Activated CD8-positive, alpha-beta memory T cell treated with anti-CD3 and anti-CD28 coated beads, Interleukin-2, amount 10 ng/mL, durations not matched to agents 7 days and 5 days (primary cell): Measurements from ENCODE around the gene BLOC1S1. TPM values are rescaled to one million over a fixed set of nuclear protein-coding genes. Genes with fewer than 3 reads are reported as not detected.

Experiments
- ATAC-seq: fragments of 150-1000 bp; cut with Tn5 transposase; one replicate; pipeline ENCODE4 v1.10.0; 2021; ENCODE audit warnings: moderate library complexity
- CTCF ChIA-PET: fragments of 350-600 bp; sonication (Branson Sonifier 250); formaldehyde crosslinking; loops from one replicate; lab custom pipeline; 2021; ENCODE audit warnings: antibody characterized with exemption; lab: Charles Lee
- DNase-seq: peaks from one replicate; pipeline ENCODE4 v3.0.0-alpha.2; 2020
- H3K27ac Mint-ChIP-seq: one replicate; pipeline ENCODE4 v1.8.0; 2021; ENCODE audit warnings: mild to moderate bottlenecking, mixed read lengths
- H3K27me3 Mint-ChIP-seq: one replicate; pipeline ENCODE4 v1.8.0; 2021; ENCODE audit warnings: mixed read lengths
- H3K36me3 Mint-ChIP-seq: one replicate; pipeline ENCODE4 v1.8.0; 2021; ENCODE audit warnings: mild to moderate bottlenecking, mixed read lengths
- H3K4me1 Mint-ChIP-seq: one replicate; pipeline ENCODE4 v1.8.0; 2021; ENCODE audit warnings: mixed read lengths
- H3K4me3 Mint-ChIP-seq: one replicate; pipeline ENCODE4 v1.8.0; 2021; ENCODE audit warnings: mild to moderate bottlenecking, moderate library complexity, mixed read lengths
- H3K9me3 Mint-ChIP-seq: one replicate; pipeline ENCODE4 v1.8.0; 2022; ENCODE audit warnings: low read depth, mixed read lengths
- total RNA-seq, 2 experiments: library from RNA; stranded (reverse); gene quantifications; one replicate each; pipeline ENCODE4 v1.2.3, GENCODE V29; 2021

BLOC1S1 gene
- 100 to 1,000 TPM; 151 to 152 TPM for total RNA-seq

DNA sequence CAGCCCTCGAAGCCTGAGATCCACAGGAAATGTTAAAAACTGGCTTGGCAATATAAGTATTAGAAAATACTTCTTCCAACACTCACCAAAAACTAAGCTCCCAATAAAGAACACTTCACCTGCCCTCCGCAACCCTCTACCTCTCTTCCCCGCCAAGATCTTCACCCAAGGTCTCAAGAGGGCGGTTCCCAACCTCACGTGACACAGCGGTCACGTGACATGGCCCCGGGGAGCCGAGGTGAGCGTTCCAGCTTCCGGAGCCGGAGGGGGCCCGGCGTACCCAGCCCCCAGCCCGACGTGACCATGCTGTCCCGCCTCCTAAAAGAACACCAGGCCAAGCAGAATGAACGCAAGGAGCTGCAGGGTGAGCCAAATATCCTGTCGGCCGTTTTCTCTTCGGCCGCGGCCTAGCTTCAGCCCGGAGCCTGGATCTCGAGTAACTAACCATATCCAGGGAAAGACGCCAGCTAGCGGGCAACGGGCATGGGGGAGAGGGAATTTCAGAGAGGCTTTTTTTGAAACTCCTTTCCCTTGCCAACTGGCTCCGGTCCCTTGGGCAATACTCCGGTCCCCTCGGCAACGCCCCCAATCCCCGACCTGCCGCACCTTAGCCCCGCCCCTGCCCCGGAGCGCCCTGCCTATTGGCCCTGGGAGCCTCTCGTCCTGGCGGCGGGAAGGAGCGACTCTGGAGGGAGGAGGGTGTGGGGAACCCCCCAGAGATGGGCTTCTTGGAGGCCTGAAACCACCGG is at the start of gene BLOC1S1:
TSS of gene BLOC1S1 (plus strand) at position 214 of the 749 bp plus-strand sequence. CDS start at position 220, 6 bp downstream.
- DNase-seq (peak; percentile 96), ATAC-seq (peak; percentile 95)
- Mint-ChIP-seq H3K27me3 (peaks cover 7% of the 10 kb centered on the region), H3K9me3 (no peaks in the 10 kb centered on the region), H3K4me1 (peaks cover 49% of the 10 kb centered on the region), H3K36me3 (peaks cover 5% of the 10 kb centered on the region), H3K27ac (peak within 1 kb of the TSS; percentile 90), H3K4me3 (peak within 1 kb of the TSS; percentile 90)
- CTCF ChIA-PET: interaction anchor here (0.8 to 11.3 kb wide), 8 partner anchors 9 to 224 kb away, joined by 3 to 233 read pairs (median 8); partner anchors contain the start of gene CD63

DNA sequence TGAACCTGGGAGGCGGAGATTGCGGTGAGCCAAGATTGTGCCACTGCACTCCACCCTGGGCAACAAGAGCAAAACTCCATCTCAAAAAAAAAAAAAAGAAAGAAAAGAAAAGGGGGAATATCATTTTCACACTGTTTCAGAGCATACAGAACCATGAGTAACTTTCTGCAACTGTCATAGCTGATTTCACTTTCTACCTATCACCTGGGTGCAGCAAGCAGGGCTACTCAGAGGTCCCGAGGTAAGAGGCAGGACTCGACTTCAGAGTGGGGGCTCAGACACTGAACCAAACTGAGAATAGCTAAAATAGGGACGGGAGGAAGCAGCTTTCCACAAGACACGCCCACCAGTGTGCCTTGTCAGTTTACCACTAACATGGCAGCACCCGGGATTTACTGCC is 49.3 kb upstream of the BLOC1S1 start:
- DNase-seq: no peak
- Mint-ChIP-seq H3K4me1 (peaks cover 5% of the 10 kb centered on the region), H3K4me3 (no peak overlapping the region), H3K9me3 (no peaks in the 10 kb centered on the region), H3K27me3 (peaks cover 12% of the 10 kb centered on the region), H3K36me3 (no peaks in the 10 kb centered on the region), H3K27ac (no peak overlapping the region)
- ATAC-seq: no peak
- CTCF ChIA-PET: interaction anchor here (0.6 to 3.8 kb wide), 4 partner anchors 10 to 917 kb away, joined by 3 to 13 read pairs (median 8); no protein-coding TSS in a partner anchor

DNA sequence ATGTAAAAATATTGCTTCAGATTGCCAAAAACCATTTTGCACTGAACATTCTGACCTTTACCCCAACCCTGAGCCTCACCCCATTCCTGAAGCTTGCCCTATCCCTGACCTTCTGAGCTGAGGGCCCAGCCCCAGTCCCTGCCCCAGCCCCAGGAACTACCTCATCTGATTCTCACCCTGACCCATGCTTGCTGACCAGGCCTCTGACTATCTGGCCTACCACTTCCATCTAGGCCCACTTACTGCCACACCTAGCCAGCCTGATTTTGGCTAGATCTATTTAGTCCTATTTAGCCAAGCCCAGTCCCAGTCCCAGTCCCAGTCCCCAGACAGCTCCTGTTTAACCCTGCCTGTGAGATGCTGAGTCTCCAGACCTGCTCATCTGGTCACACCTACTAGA is 45.6 kb upstream of the BLOC1S1 start:
- ATAC-seq: no peak
- Mint-ChIP-seq H3K36me3 (no peaks in the 10 kb centered on the region), H3K4me1 (peaks cover 5% of the 10 kb centered on the region), H3K4me3 (no peak overlapping the region), H3K27me3 (peaks cover 9% of the 10 kb centered on the region), H3K27ac (no peak overlapping the region), H3K9me3 (no peaks in the 10 kb centered on the region)
- no peak for DNase-seq
- CTCF ChIA-PET: interaction anchor here (1.0 to 1.3 kb wide), 3 partner anchors 14 to 42 kb away, joined by 3 to 4 read pairs (median 4); no protein-coding TSS in a partner anchor

DNA sequence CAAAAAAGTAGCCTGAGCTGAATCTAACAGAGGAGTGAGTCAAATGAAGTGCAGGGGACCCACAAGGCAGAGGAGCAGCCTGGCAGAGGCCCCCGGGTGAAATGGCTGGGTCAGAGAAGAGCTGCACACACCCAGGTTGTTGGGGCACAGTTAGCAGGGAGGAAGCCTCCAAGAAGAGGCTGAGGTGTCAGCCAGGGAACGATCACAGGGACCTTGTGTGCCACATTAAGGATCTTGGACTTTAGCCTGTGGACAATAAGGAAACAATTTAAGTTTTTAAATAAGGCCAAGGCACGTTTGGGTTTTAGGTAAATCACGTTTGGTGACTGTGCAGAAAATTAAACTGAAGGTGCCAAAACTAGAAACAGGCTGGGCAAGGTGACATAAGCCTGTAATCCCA is 44.1 kb upstream of the BLOC1S1 start:
- DNase-seq (no peak), ATAC-seq (no peak)
- no peak overlapping the region for H3K27ac Mint-ChIP-seq
- H3K4me1 Mint-ChIP-seq: peaks cover 4% of the 10 kb centered on the region
- peaks cover 20% of the 10 kb centered on the region for H3K27me3 Mint-ChIP-seq
- H3K9me3 Mint-ChIP-seq: no peaks in the 10 kb centered on the region
- CTCF ChIA-PET: no interaction called here
- no peak overlapping the region for H3K4me3 Mint-ChIP-seq
- H3K36me3 Mint-ChIP-seq: no peaks in the 10 kb centered on the region

- Mint-ChIP-seq H3K36me3 (no peaks in the 10 kb centered on the region), H3K4me1 (no peaks in the 10 kb centered on the region), H3K27ac (no peak overlapping the region), H3K4me3 (no peak overlapping the region), H3K27me3 (peaks cover 18% of the 10 kb centered on the region), H3K9me3 (no peaks in the 10 kb centered on the region)
- CTCF ChIA-PET: interaction anchor here (0.9 to 1.0 kb wide), 2 partner anchors 17 to 27 kb away, joined by 5 read pairs; no protein-coding TSS in a partner anchor
- no peak for DNase-seq
- no peak for ATAC-seq
These were observed 42.2 kb upstream of the BLOC1S1 start for GRCh38 chr12:55673638-55674037.

- Mint-ChIP-seq H3K27ac (no peak overlapping the region), H3K9me3 (no peaks in the 10 kb centered on the region), H3K27me3 (peaks cover 32% of the 10 kb centered on the region), H3K4me1 (no peaks in the 10 kb centered on the region), H3K4me3 (no peak overlapping the region), H3K36me3 (no peaks in the 10 kb centered on the region)
- CTCF ChIA-PET: interaction anchor here (0.6 to 1.3 kb wide), 2 partner anchors 19 to 188 kb away, joined by 3 read pairs; no protein-coding TSS in a partner anchor
- DNase-seq (no peak), ATAC-seq (no peak)
These were observed 40.2 kb upstream of the BLOC1S1 start for GRCh38 chr12:55675666-55676065.

GRCh38 chr12:55676707-55677106 is 39.1 kb upstream of the BLOC1S1 start:
- H3K9me3 Mint-ChIP-seq: no peaks in the 10 kb centered on the region
- H3K36me3 Mint-ChIP-seq: no peaks in the 10 kb centered on the region
- peaks cover 43% of the 10 kb centered on the region for H3K27me3 Mint-ChIP-seq
- no peak overlapping the region for H3K4me3 Mint-ChIP-seq
- ATAC-seq (no peak), DNase-seq (no peak)
- H3K27ac Mint-ChIP-seq: no peak overlapping the region
- peaks cover 9% of the 10 kb centered on the region for H3K4me1 Mint-ChIP-seq
- CTCF ChIA-PET: interaction anchor here (0.6 kb wide), 1 partner anchor 1485 kb away, joined by 3 read pairs; no protein-coding TSS in a partner anchor

GRCh38 chr12:55679691-55680090 is 36.2 kb upstream of the BLOC1S1 start:
- no peak overlapping the region for H3K27ac Mint-ChIP-seq
- H3K4me1 Mint-ChIP-seq: peaks cover 10% of the 10 kb centered on the region
- peaks cover 56% of the 10 kb centered on the region for H3K27me3 Mint-ChIP-seq
- CTCF ChIA-PET: no interaction called here
- H3K36me3 Mint-ChIP-seq: no peaks in the 10 kb centered on the region
- ATAC-seq (no peak), DNase-seq (no peak)
- no peaks in the 10 kb centered on the region for H3K9me3 Mint-ChIP-seq
- no peak overlapping the region for H3K4me3 Mint-ChIP-seq

DNA sequence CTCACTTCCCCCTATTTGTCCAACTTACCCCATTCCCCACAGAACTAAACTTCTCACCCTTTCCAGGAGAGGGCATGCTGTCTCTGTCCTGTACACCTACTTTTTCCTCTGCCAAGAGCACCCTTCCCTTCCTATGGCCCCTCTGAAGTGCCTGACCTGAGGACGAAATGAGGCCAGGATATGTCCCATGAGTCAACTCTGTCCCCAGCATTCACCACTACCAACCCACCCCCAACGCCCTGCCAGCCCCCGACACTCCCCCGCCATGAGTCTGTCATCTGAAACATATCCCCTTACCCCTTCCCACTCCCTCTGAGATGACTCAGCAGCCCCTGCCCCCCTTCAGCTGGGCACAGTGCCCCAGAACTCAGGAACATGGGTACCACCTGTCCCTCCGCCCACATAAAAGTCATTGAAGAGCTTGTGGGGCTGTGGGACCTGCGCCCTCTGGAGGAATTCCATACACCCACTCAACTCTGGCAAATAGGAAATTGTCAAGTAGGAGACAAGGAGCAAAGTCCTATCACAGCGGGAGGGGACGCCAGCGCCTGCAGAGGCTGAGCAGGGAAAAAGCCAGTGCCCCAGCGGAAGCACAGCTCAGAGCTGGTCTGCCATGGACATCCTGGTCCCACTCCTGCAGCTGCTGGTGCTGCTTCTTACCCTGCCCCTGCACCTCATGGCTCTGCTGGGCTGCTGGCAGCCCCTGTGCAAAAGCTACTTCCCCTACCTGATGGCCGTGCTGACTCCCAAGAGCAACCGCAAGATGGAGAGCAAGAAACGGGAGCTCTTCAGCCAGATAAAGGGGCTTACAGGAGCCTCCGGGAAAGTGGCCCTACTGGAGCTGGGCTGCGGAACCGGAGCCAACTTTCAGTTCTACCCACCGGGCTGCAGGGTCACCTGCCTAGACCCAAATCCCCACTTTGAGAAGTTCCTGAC is 34.4 kb upstream of the BLOC1S1 start:
- Mint-ChIP-seq H3K4me1 (peaks cover 10% of the 10 kb centered on the region), H3K27ac (no peak overlapping the region), H3K27me3 (peaks cover 44% of the 10 kb centered on the region), H3K9me3 (no peaks in the 10 kb centered on the region), H3K4me3 (no peak overlapping the region), H3K36me3 (no peaks in the 10 kb centered on the region)
- CTCF ChIA-PET: interaction anchor here (0.6 to 2.2 kb wide), 2 partner anchors 25 to 48 kb away, joined by 3 to 12 read pairs; no protein-coding TSS in a partner anchor
- ATAC-seq (peak; percentile 57), DNase-seq (no peak)

DNA sequence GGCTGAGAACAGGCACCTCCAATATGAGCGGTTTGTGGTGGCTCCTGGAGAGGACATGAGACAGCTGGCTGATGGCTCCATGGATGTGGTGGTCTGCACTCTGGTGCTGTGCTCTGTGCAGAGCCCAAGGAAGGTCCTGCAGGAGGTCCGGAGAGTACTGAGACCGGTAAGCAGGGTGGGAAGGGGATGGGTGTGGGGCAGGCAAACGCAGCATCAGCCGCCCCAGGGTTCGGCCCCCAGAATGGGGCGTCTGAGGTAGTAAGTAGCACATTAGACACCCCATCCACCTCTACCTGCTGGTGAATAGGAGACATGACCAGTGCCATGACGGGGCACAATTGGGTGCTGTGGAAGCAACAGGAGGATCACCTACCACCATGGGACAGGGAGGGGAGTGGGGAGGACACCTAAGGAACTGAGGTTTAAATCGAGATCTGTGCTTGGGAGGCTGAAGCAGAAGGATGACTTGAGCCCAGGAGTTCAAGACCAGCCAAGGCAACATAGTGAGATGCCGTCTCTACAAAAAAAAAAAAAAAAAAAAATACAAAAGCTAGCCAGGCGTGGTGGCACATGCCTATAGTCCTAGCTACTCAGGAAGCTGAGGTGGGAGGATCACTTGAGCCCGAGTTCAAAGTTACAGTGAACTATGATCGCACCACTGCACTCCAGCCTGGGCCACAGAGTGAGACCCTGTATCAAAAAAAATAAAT is 33.6 kb upstream of the BLOC1S1 start:
- CTCF ChIA-PET: interaction anchor here (0.6 to 2.2 kb wide), 2 partner anchors 26 to 64 kb away, joined by 3 to 12 read pairs; no protein-coding TSS in a partner anchor
- H3K4me3 Mint-ChIP-seq: no peak overlapping the region
- no peak for DNase-seq
- no peaks in the 10 kb centered on the region for H3K36me3 Mint-ChIP-seq
- no peak overlapping the region for H3K27ac Mint-ChIP-seq
- peaks cover 42% of the 10 kb centered on the region for H3K27me3 Mint-ChIP-seq
- H3K4me1 Mint-ChIP-seq: peaks cover 13% of the 10 kb centered on the region
- H3K9me3 Mint-ChIP-seq: no peaks in the 10 kb centered on the region
- no peak for ATAC-seq

GRCh38 chr12:55683676-55684075 is 32.2 kb upstream of the BLOC1S1 start:
- H3K27ac Mint-ChIP-seq: no peak overlapping the region
- peaks cover 17% of the 10 kb centered on the region for H3K4me1 Mint-ChIP-seq
- CTCF ChIA-PET: no interaction called here
- no peak overlapping the region for H3K4me3 Mint-ChIP-seq
- no peak for ATAC-seq
- no peaks in the 10 kb centered on the region for H3K36me3 Mint-ChIP-seq
- H3K27me3 Mint-ChIP-seq: peaks cover 41% of the 10 kb centered on the region
- no peaks in the 10 kb centered on the region for H3K9me3 Mint-ChIP-seq
- DNase-seq: no peak

DNA sequence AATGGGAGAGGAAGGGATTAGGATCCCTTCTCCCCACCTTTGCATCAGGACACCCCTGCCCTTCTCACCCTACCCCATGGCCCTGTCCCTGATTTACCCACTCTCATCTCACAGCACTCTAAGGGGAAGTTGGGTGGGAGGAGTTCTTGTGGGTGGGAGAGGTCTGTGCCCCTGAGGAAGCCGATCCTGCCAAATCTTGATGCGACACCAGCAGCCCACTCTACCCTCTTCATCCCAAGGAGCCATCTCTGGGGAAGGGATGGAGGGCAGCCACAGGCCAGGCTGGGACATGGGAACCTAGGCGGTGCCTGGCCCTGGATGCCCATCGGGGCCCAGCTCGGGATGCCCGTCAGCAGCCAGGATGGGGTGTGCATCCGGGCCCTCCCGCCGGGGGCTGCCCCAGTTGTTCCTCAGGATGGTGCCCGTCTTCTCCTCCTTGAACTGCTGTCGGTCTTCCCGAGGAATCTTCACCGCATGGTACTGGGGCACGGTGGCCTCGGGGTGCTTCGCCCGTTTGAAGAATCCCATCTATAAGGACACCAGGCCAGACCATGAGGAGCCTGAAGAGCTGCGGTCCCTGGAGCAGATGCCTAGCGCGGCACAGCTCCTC is 31.0 kb upstream of the BLOC1S1 start:
- peaks cover 17% of the 10 kb centered on the region for H3K4me1 Mint-ChIP-seq
- H3K27ac Mint-ChIP-seq: no peak overlapping the region
- H3K27me3 Mint-ChIP-seq: peaks cover 31% of the 10 kb centered on the region
- CTCF ChIA-PET: no interaction called here
- DNase-seq: no peak
- ATAC-seq: no peak
- no peaks in the 10 kb centered on the region for H3K9me3 Mint-ChIP-seq
- H3K4me3 Mint-ChIP-seq: no peak overlapping the region
- H3K36me3 Mint-ChIP-seq: no peaks in the 10 kb centered on the region
